Upper lobe of left lung (tissue), 4 donors: ENCODE data around the gene SFTA2.

ENCODE experiments used
- CTCF ChIP-seq, 6 experiments: fragments of 450-650 bp in 4 of 6; fragments of 200-600 bp in 2 of 6; sonication (generic) in 2 of 6; IDR thresholded peaks; one replicate each; pipeline ENCODE4 v1.5.1; 2016 to 2019; ENCODE audit warnings: antibody characterized with exemption in 6 of 6
- EP300 ChIP-seq, 4 donors: sonication (generic); formaldehyde crosslinking; IDR thresholded peaks; one replicate each; pipeline ENCODE4 v1.5.1; 2017; ENCODE audit warnings: antibody characterized with exemption in 4 of 4, control low read depth in 2 of 4
- POLR2A ChIP-seq, 4 donors: fragments of 450-650 bp; IDR thresholded peaks; one replicate each; pipeline ENCODE4 v1.5.1; 2016 to 2017; ENCODE audit warnings: antibody characterized with exemption in 4 of 4, mild to moderate bottlenecking in 2 of 4
- POLR2AphosphoS5 ChIP-seq, 2 donors: sonication (generic); formaldehyde crosslinking; IDR thresholded peaks; one replicate each; pipeline ENCODE4 v1.5.1; 2017; ENCODE audit warnings: antibody characterized with exemption in 2 of 2

- TF ChIP-seq CTCF (IDR thresholded peaks at IDR 0.05) (no peak), POLR2A (IDR thresholded peaks at IDR 0.05) (no peak), POLR2AphosphoS5 (IDR thresholded peaks at IDR 0.05) (no peak), EP300 (IDR thresholded peaks at IDR 0.05) (no peak)
These were observed 32.1 kb upstream of the SFTA2 start for GRCh38 chr6:30964075-30964474.
